Measurements from ENCODE around the gene DAB2IP.

- TF ChIP-seq, protein P1, sequence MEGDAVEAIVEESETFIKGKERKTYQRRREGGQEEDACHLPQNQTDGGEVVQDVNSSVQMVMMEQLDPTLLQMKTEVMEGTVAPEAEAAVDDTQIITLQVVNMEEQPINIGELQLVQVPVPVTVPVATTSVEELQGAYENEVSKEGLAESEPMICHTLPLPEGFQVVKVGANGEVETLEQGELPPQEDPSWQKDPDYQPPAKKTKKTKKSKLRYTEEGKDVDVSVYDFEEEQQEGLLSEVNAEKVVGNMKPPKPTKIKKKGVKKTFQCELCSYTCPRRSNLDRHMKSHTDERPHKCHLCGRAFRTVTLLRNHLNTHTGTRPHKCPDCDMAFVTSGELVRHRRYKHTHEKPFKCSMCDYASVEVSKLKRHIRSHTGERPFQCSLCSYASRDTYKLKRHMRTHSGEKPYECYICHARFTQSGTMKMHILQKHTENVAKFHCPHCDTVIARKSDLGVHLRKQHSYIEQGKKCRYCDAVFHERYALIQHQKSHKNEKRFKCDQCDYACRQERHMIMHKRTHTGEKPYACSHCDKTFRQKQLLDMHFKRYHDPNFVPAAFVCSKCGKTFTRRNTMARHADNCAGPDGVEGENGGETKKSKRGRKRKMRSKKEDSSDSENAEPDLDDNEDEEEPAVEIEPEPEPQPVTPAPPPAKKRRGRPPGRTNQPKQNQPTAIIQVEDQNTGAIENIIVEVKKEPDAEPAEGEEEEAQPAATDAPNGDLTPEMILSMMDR (IDR thresholded peaks at IDR 0.05 in 2 of 3, conservative IDR thresholded peaks at IDR 0.05 in 1 of 3; ENCODE audit: borderline replicate concordance in 1 of 3, insufficient read depth in 1 of 3, low read depth in 2 of 3, low read length in 2 of 3): no peak
- TF ChIP-seq POLR2A (IDR thresholded peaks at IDR 0.05; ENCODE audit: borderline replicate concordance, extremely low read depth, insufficient read depth, insufficient read length) (no peak), SRF (IDR thresholded peaks at IDR 0.05; ENCODE audit: low read depth) (no peak), POLR2AphosphoS5 (IDR thresholded peaks at IDR 0.05; ENCODE audit: low read depth, low read length) (no peak), YY1 (IDR thresholded peaks at IDR 0.05; ENCODE audit: extremely low read depth, insufficient replicate concordance, low read depth, low read length) (no peak)
These were observed 109.1 kb downstream of the DAB2IP start for GRCh38 chr9:121760571-121760970.

All from HCT116 (cell line).